Left ventricle myocardium inferior (tissue), 1 donor: ENCODE measurements around the gene LRP1B. TPM values are rescaled to one million over a fixed set of nuclear protein-coding genes. Genes with fewer than 3 reads are reported as not detected.

Experiments
- DNase-seq: peaks from one replicate; pipeline ENCODE4 v3.0.0-alpha.2; 2020
- H3K27ac ChIP-seq: fragments of 200-600 bp; replicated peaks from 2 replicates; pipeline ENCODE4 v1.8.0; 2021
- H3K27me3 ChIP-seq: fragments of 200-600 bp; 2 replicates; pipeline ENCODE4 v1.8.0; 2021; ENCODE audit warnings: low read depth
- H3K36me3 ChIP-seq: fragments of 200-600 bp; 2 replicates; pipeline ENCODE4 v1.8.0; 2021
- H3K4me1 ChIP-seq: fragments of 200-600 bp; 2 replicates; pipeline ENCODE4 v1.8.0; 2021
- H3K4me3 ChIP-seq: fragments of 200-600 bp; 2 replicates; pipeline ENCODE4 v1.8.0; 2021; ENCODE audit warnings: mild to moderate bottlenecking, moderate library complexity
- H3K9me3 ChIP-seq: fragments of 200-600 bp; replicated peaks from 2 replicates; pipeline ENCODE4 v1.8.0; 2021
- CTCF ChIP-seq: fragments of 200-600 bp; IDR thresholded peaks from 2 replicates; pipeline ENCODE4 v1.8.0; 2021; ENCODE audit warnings: antibody characterized with exemption, mild to moderate bottlenecking, borderline replicate concordance
- intact Hi-C: fragments of 100-400 bp; cut with micrococcal nuclease; formaldehyde crosslinking; loops from one replicate; pipeline ENCODE4 v1.11.0; 2022
- total RNA-seq: library from RNA; stranded (reverse); fragmentation: NEBNext Ultra II Directional; extraction: Animal tissue kit (Norgen Biotek cat#: 25700); gene quantifications from one replicate; pipeline ENCODE4 v1.2.1, GENCODE V29; 2021
- donor health status: DM: no; HTN: yes; CAD: no; lungs with severe emphysema.

The LRP1B gene
- total RNA-seq, 1 donor from 2014 or later, result 0.08 TPM

GRCh38 chr2:140246957-140247356, 1883.9 kb downstream of the LRP1B start:
- H3K4me1 ChIP-seq, result peaks cover 5% of the 10 kb centered on the region
- H3K4me3 ChIP-seq, result no peak overlapping the region
- no peaks in the 10 kb centered on the region for H3K36me3 ChIP-seq
- no peaks in the 10 kb centered on the region for H3K9me3 ChIP-seq
- H3K27me3 ChIP-seq, result no peaks in the 10 kb centered on the region
- no peak for DNase-seq
- no peak for TF ChIP-seq CTCF
- intact Hi-C loops, result no loop called here
- H3K27ac ChIP-seq, result peak overlapping the region; percentile 24

GRCh38 chr2:140246058-140246457, 1884.8 kb downstream of the LRP1B start:
- H3K27ac ChIP-seq, result no peak overlapping the region

GRCh38 chr2:140242889-140243288, 1887.9 kb downstream of the LRP1B start:
- intact Hi-C loops, result no loop called here
- Histone ChIP-seq H3K27ac (no peak overlapping the region), H3K9me3 (no peaks in the 10 kb centered on the region), H3K36me3 (no peaks in the 10 kb centered on the region), H3K4me3 (no peak overlapping the region), H3K27me3 (no peaks in the 10 kb centered on the region), H3K4me1 (peaks cover 5% of the 10 kb centered on the region)
- no peak for DNase-seq
- TF ChIP-seq CTCF, result no peak

More at GRCh38 chr2:140246058-140246457, 1884.8 kb downstream of the LRP1B start:
- no peak for DNase-seq
- intact Hi-C loops, result no loop called here
- Histone ChIP-seq H3K36me3 (no peaks in the 10 kb centered on the region), H3K9me3 (no peaks in the 10 kb centered on the region), H3K27me3 (no peaks in the 10 kb centered on the region), H3K4me1 (peaks cover 5% of the 10 kb centered on the region), H3K4me3 (no peak overlapping the region)
- no peak for TF ChIP-seq CTCF

GRCh38 chr2:140234116-140234515, 1896.7 kb downstream of the LRP1B start:
- no peaks in the 10 kb centered on the region for H3K27me3 ChIP-seq
- H3K36me3 ChIP-seq, result no peaks in the 10 kb centered on the region
- intact Hi-C loops, result no loop called here
- no peaks in the 10 kb centered on the region for H3K9me3 ChIP-seq
- H3K4me1 ChIP-seq, result no peaks in the 10 kb centered on the region
- H3K4me3 ChIP-seq, result no peak overlapping the region
- DNase-seq, result no peak
- TF ChIP-seq CTCF, result no peak
- no peak overlapping the region for H3K27ac ChIP-seq

- intact Hi-C loops, result no loop called here
- DNase-seq, result no peak
- TF ChIP-seq CTCF, result no peak
- no peaks in the 10 kb centered on the region for H3K9me3 ChIP-seq
- H3K27ac ChIP-seq, result no peak overlapping the region
- no peaks in the 10 kb centered on the region for H3K27me3 ChIP-seq
- H3K36me3 ChIP-seq, result no peaks in the 10 kb centered on the region
- no peak overlapping the region for H3K4me3 ChIP-seq
- H3K4me1 ChIP-seq, result no peaks in the 10 kb centered on the region
Measured at GRCh38 chr2:140210963-140211362, 1919.9 kb downstream of the LRP1B start.

GRCh38 chr2:140205093-140205492, 1925.7 kb downstream of the LRP1B start:
- no peak for DNase-seq

More at GRCh38 chr2:140205093-140205492, 1925.7 kb downstream of the LRP1B start:
- H3K36me3 ChIP-seq, result no peaks in the 10 kb centered on the region
- no peak overlapping the region for H3K27ac ChIP-seq
- no peak for TF ChIP-seq CTCF
- intact Hi-C loops, result no loop called here
- H3K27me3 ChIP-seq, result no peaks in the 10 kb centered on the region
- H3K9me3 ChIP-seq, result no peaks in the 10 kb centered on the region
- no peaks in the 10 kb centered on the region for H3K4me1 ChIP-seq
- no peak overlapping the region for H3K4me3 ChIP-seq
